ENCODE data around the gene FA2H. TPM values are rescaled to one million over a fixed set of nuclear protein-coding genes. Genes with fewer than 3 reads are reported as not detected.

FA2H gene
- total RNA-seq, 4 donors from 2014 or later = 1.2 to 4.2 (median 2.0) TPM

GRCh38 chr16:74731853-74732477 lies 42.7 kb downstream of the FA2H start:
- no peaks in the 10 kb centered on the region for H3K36me3 ChIP-seq
- no peaks in the 10 kb centered on the region for H3K9me3 ChIP-seq
- no peak for DNase-seq
- H3K27me3 ChIP-seq = no peaks in the 10 kb centered on the region
- 92 to 93% methylated on average over 8 of the region's 8 CpGs for WGBS, 2 donors
- intact Hi-C loops (cut with DNase I) = no loop called here
- H3K4me1 ChIP-seq = no peaks in the 10 kb centered on the region
- H3K27ac ChIP-seq = no peak overlapping the region
- TF ChIP-seq CTCF (IDR thresholded peaks at IDR 0.05) (no peak), POLR2A (IDR thresholded peaks at IDR 0.05) (no peak)
- no peak overlapping the region for H3K4me3 ChIP-seq (replicated peaks in 1 of 3)

GRCh38 chr16:74729783-74730683 lies 44.6 kb downstream of the FA2H start:
- 58 to 67% methylated on average over 8 to 11 of the region's 11 CpGs for WGBS, 2 donors
- Histone ChIP-seq H3K36me3 (no peaks in the 10 kb centered on the region), H3K4me1 (no peaks in the 10 kb centered on the region), H3K4me3 (replicated peaks in 1 of 3) (no peak overlapping the region), H3K27me3 (no peaks in the 10 kb centered on the region), H3K9me3 (no peaks in the 10 kb centered on the region), H3K27ac (no peak overlapping the region)
- intact Hi-C loops (cut with DNase I) = no loop called here
- TF ChIP-seq POLR2A (IDR thresholded peaks at IDR 0.05) (no peak), CTCF (IDR thresholded peaks at IDR 0.05) (no peak)
- no peak for DNase-seq

GRCh38 chr16:74727903-74728302 lies 46.7 kb downstream of the FA2H start:
- intact Hi-C loops (cut with DNase I) = no loop called here
- no peaks in the 10 kb centered on the region for H3K27me3 ChIP-seq
- TF ChIP-seq POLR2A (IDR thresholded peaks at IDR 0.05) = no peak
- no peak for TF ChIP-seq CTCF (IDR thresholded peaks at IDR 0.05)
- H3K4me1 ChIP-seq = no peaks in the 10 kb centered on the region
- 94% methylated on average over 4 of the region's 4 CpGs for WGBS, 2 donors
- no peak overlapping the region for H3K4me3 ChIP-seq (replicated peaks in 1 of 3)
- H3K27ac ChIP-seq = no peak overlapping the region
- no peaks in the 10 kb centered on the region for H3K36me3 ChIP-seq
- no peaks in the 10 kb centered on the region for H3K9me3 ChIP-seq
- no peak for DNase-seq

- DNase-seq = no peak
- Histone ChIP-seq H3K27ac (no peak overlapping the region), H3K4me1 (no peaks in the 10 kb centered on the region), H3K4me3 (replicated peaks in 1 of 3) (no peak overlapping the region), H3K27me3 (no peaks in the 10 kb centered on the region), H3K36me3 (no peaks in the 10 kb centered on the region), H3K9me3 (no peaks in the 10 kb centered on the region)
- intact Hi-C loops (cut with DNase I) = no loop called here
- WGBS, 2 donors = 58 to 80% methylated on average over 2 of the region's 2 CpGs
- TF ChIP-seq CTCF (IDR thresholded peaks at IDR 0.05) (peak in 1 of 6 experiments; percentile 18), POLR2A (IDR thresholded peaks at IDR 0.05) (no peak)
Measured at GRCh38 chr16:74726716-74727115, 47.9 kb downstream of the FA2H start.
